COLO668 (cell line): ENCODE measurements around the gene PPP1R16B.
A peak's percentile ranks its signal among the peaks of the same experiment; 100 is the strongest.

Experiments used
- DNase-seq: peaks from one replicate; lab custom pipeline; 2025; ENCODE audit not compliant: unreplicated experiment; lab: John Stamatoyannopoulos, UW

The PPP1R16B gene

DNA sequence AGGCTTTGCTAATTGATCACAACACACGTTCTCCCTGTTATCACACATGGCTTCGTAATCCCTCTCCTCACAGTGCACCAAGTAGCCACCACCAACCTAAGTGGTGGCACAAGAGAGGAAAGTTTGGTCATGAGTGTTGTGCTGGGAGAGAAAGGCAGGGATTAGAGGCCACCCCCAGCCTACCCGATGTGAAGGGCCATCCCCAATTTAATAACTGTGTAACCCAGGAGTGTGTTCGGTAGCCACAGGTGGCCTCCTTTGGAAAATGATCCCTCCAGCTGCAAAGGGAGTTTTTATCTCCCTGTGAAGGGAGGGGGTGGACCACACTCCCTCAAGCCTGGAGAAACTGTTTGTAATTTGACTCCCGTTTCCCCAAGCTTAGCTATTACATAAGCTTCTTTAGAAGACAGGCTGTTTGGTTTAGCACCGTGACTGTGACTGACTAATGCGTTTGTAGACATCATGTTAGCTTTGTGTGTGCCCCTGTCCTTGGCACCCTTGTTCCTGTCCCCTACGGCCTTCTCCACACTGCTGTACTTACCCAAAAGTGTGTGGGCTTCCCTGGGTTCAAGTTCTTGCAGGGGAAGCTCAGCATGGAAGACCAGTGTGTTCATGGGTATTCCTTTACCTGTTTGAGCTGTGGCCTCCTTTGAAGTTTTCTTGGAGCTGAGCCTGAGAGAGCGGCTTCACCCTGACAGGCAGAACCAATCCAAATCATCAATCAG, 20.6 kb downstream of the PPP1R16B start:
- DNase-seq = peak; percentile 52

DNA sequence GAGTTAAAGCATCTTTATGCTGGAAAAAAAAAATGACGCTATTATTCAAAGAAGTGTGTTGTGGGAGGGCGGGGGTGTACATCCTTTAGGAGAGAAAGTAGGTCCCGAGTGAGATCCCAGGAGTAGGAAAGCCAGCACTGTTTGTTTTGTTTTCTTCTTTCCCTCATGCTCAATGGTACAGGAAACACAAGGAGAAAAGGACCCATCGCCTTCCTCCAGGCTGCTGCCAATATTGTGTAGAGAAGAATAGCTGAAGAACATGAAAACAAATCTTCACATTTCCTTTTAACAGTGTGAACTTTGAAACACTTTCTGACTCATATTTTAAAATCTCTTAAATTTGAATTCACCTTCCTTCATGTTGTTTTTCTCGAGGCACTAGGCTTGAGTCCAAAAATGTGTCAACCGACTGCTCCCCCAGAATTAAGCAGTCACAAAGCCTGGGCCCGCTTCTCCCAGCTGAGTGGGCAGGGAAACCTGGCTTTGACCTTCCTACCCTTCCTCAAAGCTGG, 22.3 kb downstream of the PPP1R16B start:
- no peak for DNase-seq

DNA sequence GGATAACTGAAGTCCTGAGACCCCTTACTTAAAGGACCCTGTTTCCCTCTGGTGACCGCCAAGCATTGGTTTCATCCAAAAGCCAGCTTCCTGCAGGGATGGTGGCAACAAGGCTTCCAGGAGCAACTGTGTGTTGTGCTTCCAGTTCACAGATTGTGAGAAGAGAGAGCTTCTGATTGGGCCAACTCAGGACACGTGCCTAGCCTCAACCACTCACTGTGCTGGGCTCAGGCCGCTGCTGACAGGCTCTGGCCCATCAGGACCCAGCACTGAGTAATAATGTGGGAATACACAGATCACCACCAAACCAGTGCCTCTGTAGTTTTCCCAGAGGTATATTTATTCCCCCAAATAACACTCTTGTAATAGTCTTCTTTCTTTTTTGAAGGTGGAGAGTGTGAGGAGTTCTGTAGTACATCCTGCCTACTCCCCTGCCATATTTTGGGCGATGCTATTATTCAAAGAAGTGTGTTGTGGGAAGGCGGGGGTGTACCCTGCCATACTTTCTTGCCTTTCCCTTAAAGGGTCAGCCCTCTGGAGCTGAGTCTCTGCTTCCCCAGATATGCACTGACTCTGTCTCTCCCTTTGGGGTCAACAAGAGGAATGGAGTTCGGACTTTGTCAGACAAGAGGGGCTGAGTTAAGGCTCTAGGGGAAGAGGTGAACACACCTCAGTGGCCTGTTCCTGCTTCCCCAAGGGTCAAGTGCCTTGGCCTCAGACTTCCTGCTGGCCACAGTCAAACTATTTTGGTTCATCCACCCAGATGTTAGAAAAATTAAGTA, 23.2 kb downstream of the PPP1R16B start:
- DNase-seq = no peak

DNA sequence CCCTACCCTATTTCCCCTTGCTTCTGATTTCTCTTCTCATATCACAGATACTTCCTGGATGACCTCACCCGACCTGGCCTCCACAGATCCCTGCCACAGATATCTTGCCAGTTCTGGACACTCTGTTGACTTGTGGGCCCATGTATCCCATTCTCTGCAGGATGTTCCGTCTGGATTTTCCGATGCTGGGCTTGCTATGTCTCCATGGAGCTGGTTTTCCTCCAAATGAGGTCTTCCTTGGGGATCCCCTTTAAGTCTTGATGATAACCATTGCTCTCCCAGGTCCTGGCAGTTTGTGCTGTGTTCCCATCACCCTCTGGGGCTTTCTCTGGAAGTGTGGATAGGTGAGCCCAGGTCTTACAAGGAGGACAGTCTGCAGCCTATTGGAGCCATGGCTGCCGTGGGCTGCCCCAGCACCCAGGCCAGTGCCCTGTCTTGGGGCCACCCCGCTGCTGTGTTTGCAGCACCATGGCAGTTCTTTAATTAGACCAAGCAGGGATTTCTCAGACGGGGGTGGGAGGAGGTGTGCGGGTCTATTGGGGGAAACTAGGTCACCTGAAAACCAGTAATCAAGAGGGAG, 23.9 kb downstream of the PPP1R16B start:
- no peak for DNase-seq

DNA sequence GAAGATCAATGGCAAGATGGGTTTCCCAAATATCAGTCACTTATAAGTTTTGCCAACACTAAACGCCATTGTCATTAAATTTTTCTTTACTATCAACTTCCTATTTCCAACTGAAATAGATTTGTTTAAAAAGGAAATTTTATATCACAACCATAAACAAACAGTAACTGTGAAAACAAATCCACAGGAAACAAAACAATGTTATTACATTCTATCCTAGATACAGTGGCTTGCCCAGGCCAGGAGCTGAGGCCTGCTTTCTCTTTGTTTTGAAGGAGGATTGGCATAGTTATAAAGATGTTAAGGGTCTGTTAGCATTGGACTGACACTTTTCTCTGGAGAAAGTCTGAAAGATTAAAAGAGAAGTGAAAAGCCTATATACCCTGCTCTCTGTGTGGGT, 24.9 kb downstream of the PPP1R16B start:
- no peak for DNase-seq

DNA sequence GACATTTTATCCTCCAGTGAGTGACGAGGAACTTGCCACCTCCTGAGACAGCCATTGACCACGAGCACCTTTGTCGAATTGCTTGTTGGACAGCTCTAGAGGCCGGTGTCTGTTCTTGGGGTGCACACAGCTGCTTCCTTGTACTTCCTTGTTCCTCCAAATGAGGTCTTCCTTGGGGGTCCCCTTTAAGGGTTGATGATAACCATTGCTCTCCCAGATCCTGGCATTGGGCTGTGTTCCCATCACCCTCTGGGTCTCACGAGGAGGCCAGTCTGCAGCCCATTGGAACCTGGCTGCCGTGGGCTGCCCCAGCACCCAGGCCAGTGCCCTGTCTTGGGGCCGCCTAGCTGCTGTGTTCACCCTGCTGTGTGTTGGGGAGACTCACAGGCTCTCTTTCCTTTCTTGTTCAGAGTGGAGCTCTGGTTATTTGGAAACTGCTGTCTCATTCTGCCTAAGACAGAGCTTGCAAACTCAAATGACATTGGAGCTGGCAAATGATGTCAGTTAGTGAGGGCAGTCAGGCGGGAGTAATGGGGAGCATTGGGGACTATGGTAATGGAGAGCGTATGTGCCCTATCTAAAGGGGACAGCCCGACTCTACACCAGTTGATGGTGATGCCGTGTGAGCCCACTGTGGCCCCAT, 25.7 kb downstream of the PPP1R16B start:
- DNase-seq = no peak

DNA sequence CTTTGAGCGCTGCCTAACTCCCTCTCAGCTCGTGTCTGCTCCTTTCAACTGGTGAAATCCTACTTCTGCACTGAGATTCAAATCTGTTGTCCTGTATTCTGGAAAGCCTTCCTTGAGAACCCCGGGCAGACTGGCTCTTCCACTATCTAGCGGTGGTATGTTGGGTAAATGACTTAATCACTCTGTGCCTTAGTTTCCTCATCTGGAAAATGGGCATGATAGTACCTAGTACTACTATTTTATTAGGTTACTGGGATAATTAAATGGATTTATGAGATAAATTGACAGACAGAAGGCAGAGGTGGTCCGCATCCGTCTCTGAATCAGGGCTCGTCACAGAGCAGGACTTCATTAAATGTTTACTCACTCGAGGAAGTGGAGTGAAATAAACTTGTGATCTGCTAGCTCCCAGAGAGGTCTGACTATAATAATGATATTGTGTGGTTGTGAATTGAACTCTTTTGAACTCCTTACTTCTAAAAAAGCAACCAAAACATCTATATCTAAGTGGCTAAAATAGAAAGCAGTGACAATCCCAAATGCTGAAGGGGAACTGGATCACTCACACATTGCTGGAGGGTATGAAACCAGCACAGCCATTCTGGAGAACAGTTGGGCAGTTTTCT, 26.6 kb downstream of the PPP1R16B start:
- DNase-seq = no peak

DNA sequence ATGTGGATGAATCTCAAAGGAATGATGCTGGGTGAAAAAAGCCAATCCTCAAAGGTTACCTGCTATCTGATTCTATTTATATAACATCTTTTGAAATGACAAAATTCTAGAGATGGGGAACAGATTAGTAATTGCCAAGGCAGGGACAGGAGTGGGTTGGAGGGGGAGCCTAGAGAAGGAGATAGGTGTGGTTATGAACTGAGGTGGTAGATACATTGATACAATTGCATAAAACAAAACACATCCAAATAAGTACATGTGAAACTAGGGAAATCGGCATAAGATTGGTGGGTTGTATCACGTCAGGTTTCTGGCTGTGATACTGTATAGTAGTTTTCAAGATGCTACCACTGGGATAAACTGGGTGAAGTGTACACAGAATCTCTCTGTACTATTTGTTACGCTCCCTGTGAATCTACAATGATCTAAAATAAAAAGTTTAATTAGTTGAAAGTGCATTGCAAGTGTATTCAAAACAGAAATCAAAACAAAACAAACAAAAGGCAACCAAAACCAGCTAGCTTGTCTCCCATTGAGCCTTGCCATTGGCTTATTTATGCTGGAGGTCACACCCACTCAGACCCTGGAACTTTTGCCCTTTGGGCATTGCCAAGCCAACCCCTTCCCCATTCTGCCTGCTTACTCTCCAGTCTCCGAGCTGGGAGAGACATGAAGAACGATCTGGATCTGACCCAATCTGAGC, 27.8 kb downstream of the PPP1R16B start:
- no peak for DNase-seq

DNA sequence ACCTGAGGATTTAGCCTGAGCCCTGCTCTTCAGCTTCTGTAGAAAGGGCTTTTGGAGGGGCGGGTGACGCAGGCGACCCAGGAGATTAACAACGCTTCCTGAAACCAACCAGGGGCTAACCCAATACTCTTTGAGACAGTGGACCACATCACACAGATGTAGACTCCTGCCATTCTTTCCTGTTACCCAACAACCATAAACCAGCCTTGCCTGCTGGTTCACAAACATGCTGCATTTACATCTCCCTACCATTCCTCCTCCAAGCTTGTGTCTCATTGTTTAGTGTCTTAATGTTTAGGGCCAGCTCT, 28.3 kb downstream of the PPP1R16B start:
- no peak for DNase-seq

DNA sequence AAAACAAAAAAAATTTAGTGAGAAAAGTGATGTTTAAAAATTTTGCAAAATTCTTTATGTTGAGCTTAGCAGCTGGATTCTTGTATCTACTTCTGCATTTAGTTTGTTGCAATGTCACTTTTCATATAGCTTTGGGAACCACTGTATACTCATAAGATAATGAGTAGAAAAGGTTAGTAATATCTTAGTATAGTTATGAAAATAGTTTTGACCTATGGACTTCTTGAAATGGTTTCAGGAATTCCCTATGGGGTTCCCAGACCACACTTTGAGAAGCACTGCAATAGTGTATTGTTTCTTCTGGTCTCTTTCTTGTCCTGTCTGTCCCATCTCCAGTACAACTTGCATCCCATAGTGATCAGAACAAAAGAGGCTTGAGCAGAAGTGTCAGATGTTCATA, 29.4 kb downstream of the PPP1R16B start:
- no peak for DNase-seq

DNA sequence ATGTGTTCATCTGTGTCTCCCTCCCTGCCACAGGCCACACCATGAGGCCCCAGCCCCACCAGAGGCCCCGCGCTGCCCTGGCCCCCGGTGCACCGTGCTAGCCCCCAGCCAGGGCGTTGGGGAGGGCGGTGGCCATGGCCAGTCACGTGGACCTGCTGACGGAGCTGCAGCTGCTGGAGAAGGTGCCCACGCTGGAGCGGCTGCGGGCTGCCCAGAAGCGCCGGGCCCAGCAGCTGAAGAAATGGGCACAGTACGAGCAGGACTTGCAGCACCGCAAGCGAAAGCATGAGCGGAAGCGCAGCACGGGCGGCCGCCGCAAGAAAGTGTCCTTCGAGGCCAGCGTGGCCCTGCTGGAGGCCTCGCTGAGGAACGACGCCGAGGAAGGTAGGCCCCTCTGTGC, 30.3 kb downstream of the PPP1R16B start:
- no peak for DNase-seq

DNA sequence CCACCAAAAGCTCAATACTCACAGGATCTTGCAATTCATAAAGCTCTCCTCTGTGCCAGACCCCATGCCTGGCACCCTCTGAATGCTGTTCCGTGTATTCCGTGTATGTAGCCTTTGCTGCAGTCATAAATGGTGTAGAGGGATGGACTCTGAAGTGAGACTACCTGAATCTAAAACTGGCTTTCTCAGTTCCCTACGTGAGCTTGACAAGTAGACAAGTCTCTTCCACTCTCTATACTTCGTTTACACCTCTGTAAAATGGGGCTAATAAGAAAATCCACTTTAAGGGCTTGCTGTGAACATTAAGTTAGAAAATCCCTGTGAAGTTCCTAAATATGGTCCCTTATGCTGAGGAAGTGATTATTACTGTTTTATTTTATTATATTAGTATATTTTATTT, 31.5 kb downstream of the PPP1R16B start:
- DNase-seq = no peak

DNA sequence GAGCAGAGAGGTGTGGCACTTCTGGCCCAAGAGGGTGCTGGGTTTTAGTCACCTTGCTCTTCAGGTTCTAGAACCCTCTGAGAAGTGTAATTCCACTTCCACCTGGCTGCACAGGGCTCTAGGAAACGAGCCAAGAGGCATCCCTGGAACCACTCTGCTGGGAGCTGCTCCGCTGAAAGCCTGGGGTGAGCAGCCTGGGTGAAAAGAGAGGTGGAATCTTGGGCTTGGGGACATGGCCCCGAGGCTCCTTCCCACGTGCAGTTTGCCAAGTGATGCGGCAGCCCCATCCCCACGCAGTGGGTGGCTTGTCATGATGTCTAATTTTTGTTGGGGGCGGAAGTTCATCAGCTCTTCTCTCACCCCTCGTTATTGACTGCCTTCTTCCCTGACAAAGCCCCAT, 32.8 kb downstream of the PPP1R16B start:
- no peak for DNase-seq

DNA sequence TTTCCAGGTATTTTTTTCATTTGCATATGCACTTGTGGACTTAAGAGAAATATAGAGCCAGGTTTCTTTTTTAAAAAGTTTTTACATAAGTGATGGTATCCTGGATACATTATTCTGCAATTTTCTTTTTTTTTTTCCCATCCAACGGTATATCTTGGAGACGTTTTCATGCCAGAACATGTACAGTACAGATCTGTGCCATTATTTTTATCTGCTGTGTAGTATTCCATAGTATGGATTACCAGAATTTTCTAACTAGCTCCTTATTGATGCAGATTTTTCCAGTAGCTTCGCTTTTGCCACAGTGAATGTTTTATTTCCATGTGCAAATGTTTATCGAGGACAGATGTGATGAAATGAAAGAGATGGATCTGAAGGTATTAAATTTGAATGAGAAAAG, 34.1 kb downstream of the PPP1R16B start:
- no peak for DNase-seq

DNA sequence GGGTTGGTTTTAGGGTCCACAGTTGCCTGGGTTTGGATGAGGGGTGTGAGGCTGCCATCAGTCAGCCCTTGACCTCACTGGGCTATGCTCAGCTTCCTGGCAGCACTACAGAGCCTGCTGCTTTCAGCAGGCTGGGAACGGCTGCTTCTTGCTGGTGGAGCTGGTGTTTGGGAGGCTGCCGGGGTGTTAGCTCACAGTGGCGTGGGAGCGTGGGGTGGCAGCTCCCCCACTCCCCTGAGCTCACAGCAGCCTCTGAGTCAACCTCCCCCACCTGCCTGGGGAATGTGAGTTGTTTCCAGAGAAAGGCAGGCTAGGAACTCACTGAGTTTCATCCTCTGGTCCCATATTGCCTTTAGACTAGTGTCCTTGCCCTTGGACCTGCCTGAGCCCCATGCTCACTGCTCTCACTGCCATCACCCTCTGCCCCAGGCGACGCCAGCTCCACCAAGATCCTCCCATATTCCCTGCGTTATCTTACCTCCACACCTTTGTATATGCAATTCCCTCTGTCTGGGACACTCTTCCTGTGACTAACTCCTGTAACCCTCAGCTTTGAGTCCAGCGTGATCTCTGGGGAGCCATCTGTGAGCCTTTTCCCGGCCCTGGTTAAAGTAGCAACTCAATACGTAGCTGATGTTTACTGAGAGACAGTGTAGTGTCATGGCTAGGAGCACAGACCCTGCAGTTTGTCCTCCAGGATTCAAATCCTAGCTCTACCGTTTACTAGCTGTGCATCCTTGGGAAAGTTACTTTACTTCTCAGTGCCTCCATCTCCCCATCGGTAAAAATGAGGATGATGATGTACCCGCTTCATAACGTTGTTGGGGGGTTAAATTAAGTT, 34.8 kb downstream of the PPP1R16B start:
- no peak for DNase-seq

DNA sequence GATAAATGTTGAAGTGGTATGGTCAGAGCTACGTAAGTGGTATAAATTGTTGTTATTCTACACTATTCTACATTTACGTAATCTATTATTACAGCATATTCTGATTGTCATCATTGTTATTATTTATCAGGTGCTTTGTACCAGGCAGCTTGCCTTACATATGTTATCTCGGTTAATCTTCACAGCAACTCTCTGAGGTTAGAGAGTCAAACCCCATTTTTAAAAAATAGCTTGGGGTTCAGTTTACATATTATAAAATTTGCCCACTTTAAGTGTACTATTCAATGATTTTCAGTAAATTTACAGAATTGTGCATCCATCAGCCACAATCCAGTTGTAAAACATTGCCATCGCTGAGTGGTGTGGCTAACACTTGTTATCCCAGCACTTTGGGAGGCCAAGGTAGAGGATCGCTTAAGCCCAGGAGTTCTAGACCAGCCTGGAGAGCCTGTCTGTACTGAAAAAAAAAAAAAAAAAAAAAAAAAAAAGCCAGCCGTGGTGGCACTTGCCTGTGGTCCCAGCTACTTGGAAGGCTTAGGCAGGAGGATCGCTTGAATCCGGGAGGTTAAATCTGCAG, 35.5 kb downstream of the PPP1R16B start:
- no peak for DNase-seq

DNA sequence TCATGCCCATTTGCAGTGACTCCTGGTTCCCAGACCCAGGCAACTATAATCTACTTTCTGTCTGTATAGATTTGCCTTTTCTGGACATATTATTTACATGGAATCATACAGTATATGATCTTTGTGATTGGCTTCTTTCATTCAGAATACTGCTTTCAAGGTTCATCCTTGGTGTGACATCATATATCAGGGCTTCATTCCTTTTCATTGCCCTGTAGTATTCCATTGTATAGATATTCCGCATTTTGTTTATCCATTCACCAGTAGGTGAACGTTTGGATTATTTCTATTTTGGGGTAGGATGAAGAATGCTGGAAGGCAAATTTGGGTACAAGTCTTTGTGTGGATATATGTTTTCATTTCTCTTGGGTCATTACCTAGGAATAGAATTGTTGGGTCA, 36.1 kb downstream of the PPP1R16B start:
- DNase-seq = no peak

DNA sequence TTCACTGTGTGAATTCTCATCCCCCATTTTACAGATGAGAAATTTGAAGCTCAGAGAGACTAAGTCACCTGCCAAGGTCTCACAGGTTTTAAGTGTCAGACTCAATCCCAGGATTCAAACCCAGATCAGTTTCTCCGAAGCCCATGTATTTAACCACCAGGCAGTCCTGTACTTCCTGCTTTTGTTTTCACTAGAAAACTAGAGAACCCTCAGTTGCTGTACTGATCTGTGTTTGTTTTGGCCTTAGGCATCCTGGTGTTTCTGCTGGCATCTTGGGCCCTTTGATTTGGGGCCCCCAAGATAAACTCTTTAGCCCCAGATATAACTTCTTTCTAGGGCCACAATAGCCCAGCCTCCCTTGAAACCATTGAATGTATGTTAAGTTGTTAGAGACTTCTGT, 36.5 kb downstream of the PPP1R16B start:
- no peak for DNase-seq

DNA sequence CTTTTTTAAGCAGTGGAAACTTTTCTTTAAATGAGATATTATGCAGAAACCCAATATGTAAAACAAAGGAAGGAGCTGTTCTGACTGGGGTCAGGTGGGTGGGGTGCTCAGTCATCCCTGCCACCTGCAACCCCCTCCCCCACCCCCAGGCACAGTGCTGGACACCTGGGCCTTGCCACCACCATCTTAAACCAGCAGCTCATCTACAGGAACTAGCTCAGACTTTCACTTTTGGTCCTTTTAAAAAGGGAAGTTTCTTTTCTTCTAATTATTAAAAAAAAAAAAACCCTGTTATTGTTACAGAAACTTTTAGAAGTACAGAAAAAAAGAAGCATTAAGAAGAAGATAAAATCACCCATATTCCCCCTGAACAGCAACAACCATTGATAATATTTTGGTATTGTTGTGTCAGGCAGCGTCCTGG, 37.1 kb downstream of the PPP1R16B start:
- DNase-seq = no peak
